Measurements from ENCODE around the gene MED20. TPM values are rescaled to one million over a fixed set of nuclear protein-coding genes. Genes with fewer than 3 reads are reported as not detected.

The MED20 gene
- total and polyA plus RNA-seq, 2 of the 4 experiments (the other 2 are of a cell fraction) = 24.8 to 38.2 TPM

GRCh38 chr6:41922154-41922553 lies 1.2 kb upstream of the MED20 start:
- Histone ChIP-seq H3K36me3 (ENCODE audit: control insufficient read depth, insufficient read depth, low read length) (peaks cover 6% of the 10 kb centered on the region), H3K14ac (replicated peaks; ENCODE audit: low read depth, low read length) (peak overlapping the region; percentile 51; the same call in 1 of the 2 replicates), H2BK15ac (ENCODE audit: low read depth, low read length) (0 out of 3 replicates have a peak overlapping the region, but pooled peaks have one; percentile 4), H3K18ac (ENCODE audit: low read depth, low read length) (no peak overlapping the region), H4K5ac (ENCODE audit: low read depth, low read length) (no peak overlapping the region; the same call in 1 of the 2 replicates), H4K8ac (ENCODE audit: low read depth in 2 of 2, low read length in 2 of 2) (peak overlapping the region; percentile 74 to 98; a peak in 2 of 4 replicates), H3K4ac (ENCODE audit: low read depth, low read length) (peak overlapping the region; percentile 78), H2BK120ac (ENCODE audit: low read depth, low read length) (no peak overlapping the region), H3K56ac (ENCODE audit: extremely low read depth, insufficient read depth, low read length) (peak overlapping the region; percentile 68), H4K20me1 (ENCODE audit: insufficient read depth, low read length) (peaks cover 13% of the 10 kb centered on the region), H2AFZ (replicated peaks; ENCODE audit: low read length, poor library complexity) (no peak overlapping the region), H4K91ac (ENCODE audit: insufficient read depth, low read depth, low read length) (no peak overlapping the region), H2AK5ac (ENCODE audit: low read depth, low read length) (peak overlapping the region; percentile 67; the same call in 1 of the 2 replicates), H2BK5ac (ENCODE audit: low read depth, low read length, poor library complexity, severe bottlenecking) (no peak overlapping the region), H3K23ac (ENCODE audit: low read depth, low read length) (peak overlapping the region; percentile 82), H2AK9ac (replicated peaks; ENCODE audit: low read depth, low read length, poor library complexity) (peak overlapping the region; percentile 100), H3K79me1 (ENCODE audit: low read depth in 1 of 2, low read length in 2 of 2) (peaks cover 14 to 61% of the 10 kb centered on the region in 2 experiments; a peak in 3 of 4 replicates), H3K9me1 (ENCODE audit: insufficient read depth, low read length) (peaks cover 15% of the 10 kb centered on the region; the same call in 1 of the 2 replicates), H3K9me3 (ENCODE audit: control insufficient read depth, insufficient read depth, low read length) (no peaks in the 10 kb centered on the region), H3K4me2 (ENCODE audit: low read depth, low read length) (peak overlapping the region; percentile 80), H3K27me3 (ENCODE audit: control insufficient read depth, insufficient read depth, low read length) (no peaks in the 10 kb centered on the region), H3K27ac (ENCODE audit: insufficient read depth, low read length) (no peak overlapping the region), H3K4me1 (ENCODE audit: control insufficient read depth, insufficient read depth, low read length) (peaks cover 11% of the 10 kb centered on the region), H2BK20ac (ENCODE audit: low read depth, low read length) (no peak overlapping the region), H3K9ac (ENCODE audit: low read depth, low read length) (peak overlapping the region; percentile 74), H3K4me3 (ENCODE audit: insufficient read depth, low read depth, low read length) (peak overlapping the region; percentile 93)
- ChIA-PET POLR2A (ENCODE audit: unreplicated experiment) (no interaction called here), CTCF (interaction anchor here (1.2 to 1.5 kb wide), 2 partner anchors 121 to 122 kb away, joined by 4 to 5 read pairs; no protein-coding TSS in a partner anchor)
- in situ Hi-C loops (cut with MboI; ENCODE audit: low sequenced_read_pairs) = no loop called here
- no TSS peak for BruUV-seq (replicated peaks)
- no peak for DNase-seq
- dilution Hi-C loops (cut with HindIII; ENCODE audit: low sequenced_read_pairs, unreplicated experiment) = loop anchor here (10.0 kb wide), 1 partner anchor 123 kb away; no protein-coding TSS in a partner anchor
- WGBS, 2 experiments (ENCODE audit: extremely low coverage in 2 of 2, insufficient read length in 1 of 2) = 0% methylated on average over 3 of the region's 7 CpGs; no CpG with 5 or more reads in 1 of the 2 experiments
- intact Hi-C loops (cut with micrococcal nuclease) = loop anchor here (2.0 to 5.0 kb wide), 2 partner anchors 15 to 120 kb away; no protein-coding TSS in a partner anchor
- TF ChIP-seq MXI1 (IDR thresholded peaks at IDR 0.05; ENCODE audit: borderline replicate concordance, low read depth, low read length) (no peak), ELK1 (IDR thresholded peaks at IDR 0.05; ENCODE audit: borderline replicate concordance, low read depth, low read length) (no peak), MAFK (IDR thresholded peaks at IDR 0.05; ENCODE audit: low read depth, low read length) (no peak), RFX5 (IDR thresholded peaks at IDR 0.05; ENCODE audit: low read depth, low read length) (no peak), RCOR1 (IDR thresholded peaks at IDR 0.05; ENCODE audit: insufficient replicate concordance, low read length) (no peak), FOS (IDR thresholded peaks at IDR 0.05; ENCODE audit: low read depth, low read length) (no peak), MAZ (IDR thresholded peaks at IDR 0.05; ENCODE audit: borderline replicate concordance, low read depth, low read length) (no peak), CTCF (conservative IDR thresholded peaks at IDR 0.05; ENCODE audit: low read depth, low read length) (no peak), RAD21 (IDR thresholded peaks at IDR 0.05; ENCODE audit: low read length) (no peak), CHD1 (IDR thresholded peaks at IDR 0.05; ENCODE audit: low read depth, low read length) (no peak), NFE2L2 (IDR thresholded peaks at IDR 0.05; ENCODE audit: low read depth, low read length) (no peak), USF2 (IDR thresholded peaks at IDR 0.05; ENCODE audit: low read depth, low read length) (no peak), SMC3 (IDR thresholded peaks at IDR 0.05; ENCODE audit: low read depth, low read length) (no peak), BHLHE40 (IDR thresholded peaks at IDR 0.05; ENCODE audit: low read depth, low read length) (no peak), CEBPB (IDR thresholded peaks at IDR 0.05; ENCODE audit: low read depth, low read length) (no peak), POLR2A (IDR thresholded peaks at IDR 0.05; ENCODE audit: low read depth, low read length) (no peak)
- no peak for ATAC-seq (ENCODE audit: low read depth)
